ENCODE measurements around the gene EEA1.

- TF ChIP-seq TAF1 (IDR thresholded peaks at IDR 0.05; ENCODE audit: low read depth, low read length): no peak
- no peak for TF ChIP-seq POLR2AphosphoS5 (IDR thresholded peaks at IDR 0.05; ENCODE audit: low read depth, low read length)
- no peak for TF ChIP-seq POLR2A (IDR thresholded peaks at IDR 0.05; ENCODE audit: low read depth, low read length)
- TF ChIP-seq SPI1 (IDR thresholded peaks at IDR 0.05; ENCODE audit: low read depth, low read length): no peak
These were observed 202.2 kb downstream of the EEA1 start for GRCh38 chr12:92726850-92727249.
